Epithelial cell of esophagus (primary cell): ENCODE results near the gene ELOB.

ENCODE experiments used
- DNase-seq: peaks from one replicate; pipeline ENCODE4 v3.0.0; 2010; ENCODE audit warnings: low read depth
- H3K4me3 ChIP-seq: 2 replicates; pipeline ENCODE4 v1.5.1; 2011; ENCODE audit warnings: mild to moderate bottlenecking, low read length, control low read depth
- TF ChIP-seq, protein P1 (sequence below): IDR thresholded peaks from 2 replicates; pipeline ENCODE4 v1.5.1; 2011; ENCODE audit warnings: low read depth, mild to moderate bottlenecking, low read length, control low read depth, inconsistent platforms; ENCODE audit not compliant: insufficient read depth; ENCODE audit errors: missing control alignments

ELOB gene

DNA sequence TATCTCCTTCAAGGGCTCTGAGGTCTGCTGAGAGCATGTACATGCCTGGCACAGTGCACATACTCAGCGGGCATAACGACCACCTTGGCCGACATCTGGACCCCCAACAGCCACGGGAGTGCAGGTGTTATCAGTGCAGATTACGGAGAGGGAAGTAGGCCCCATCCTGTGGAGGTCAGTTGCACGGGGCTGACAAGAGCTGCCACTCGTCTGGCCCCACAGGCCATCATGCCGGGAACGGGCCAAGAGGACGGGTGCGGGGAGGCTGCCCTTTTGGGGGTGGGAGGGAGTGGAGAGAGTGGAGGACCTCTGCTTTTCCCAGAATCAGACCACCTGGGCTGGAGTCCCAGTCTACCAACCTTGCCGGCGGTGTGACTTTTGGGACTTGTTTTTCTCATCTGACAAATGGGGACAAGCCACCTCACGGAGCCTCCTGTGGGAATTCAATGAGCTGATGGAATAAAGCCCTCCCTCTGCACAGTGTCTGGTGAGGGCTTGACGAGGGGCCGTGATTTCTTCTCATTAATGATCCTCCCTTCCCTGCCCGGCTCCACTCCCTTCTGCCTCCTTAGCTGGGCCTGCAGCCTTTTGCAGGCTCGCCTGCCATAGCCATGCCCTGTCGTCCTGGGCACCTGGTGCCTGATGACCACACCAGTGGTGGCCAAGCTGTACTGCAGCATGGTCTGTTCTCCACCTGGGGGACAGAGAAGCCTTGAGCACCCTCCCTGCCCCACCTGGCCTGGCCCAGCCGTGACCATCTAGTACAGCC, 5.7 kb upstream of the ELOB start:
- no peak for DNase-seq
- H3K4me3 ChIP-seq = no peak overlapping the region
- TF ChIP-seq, protein P1, sequence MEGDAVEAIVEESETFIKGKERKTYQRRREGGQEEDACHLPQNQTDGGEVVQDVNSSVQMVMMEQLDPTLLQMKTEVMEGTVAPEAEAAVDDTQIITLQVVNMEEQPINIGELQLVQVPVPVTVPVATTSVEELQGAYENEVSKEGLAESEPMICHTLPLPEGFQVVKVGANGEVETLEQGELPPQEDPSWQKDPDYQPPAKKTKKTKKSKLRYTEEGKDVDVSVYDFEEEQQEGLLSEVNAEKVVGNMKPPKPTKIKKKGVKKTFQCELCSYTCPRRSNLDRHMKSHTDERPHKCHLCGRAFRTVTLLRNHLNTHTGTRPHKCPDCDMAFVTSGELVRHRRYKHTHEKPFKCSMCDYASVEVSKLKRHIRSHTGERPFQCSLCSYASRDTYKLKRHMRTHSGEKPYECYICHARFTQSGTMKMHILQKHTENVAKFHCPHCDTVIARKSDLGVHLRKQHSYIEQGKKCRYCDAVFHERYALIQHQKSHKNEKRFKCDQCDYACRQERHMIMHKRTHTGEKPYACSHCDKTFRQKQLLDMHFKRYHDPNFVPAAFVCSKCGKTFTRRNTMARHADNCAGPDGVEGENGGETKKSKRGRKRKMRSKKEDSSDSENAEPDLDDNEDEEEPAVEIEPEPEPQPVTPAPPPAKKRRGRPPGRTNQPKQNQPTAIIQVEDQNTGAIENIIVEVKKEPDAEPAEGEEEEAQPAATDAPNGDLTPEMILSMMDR = no peak

GRCh38 chr16:2779978-2780898, 3.2 kb upstream of the ELOB start:
- H3K4me3 ChIP-seq = no peak overlapping the region
- no peak for DNase-seq
- TF ChIP-seq, protein P1 = no peak

- TF ChIP-seq, protein P1 = no peak
- DNase-seq = no peak
- no peak overlapping the region for H3K4me3 ChIP-seq
Measured at GRCh38 chr16:2779151-2779920, 2.3 kb upstream of the ELOB start.

GRCh38 chr16:2778630-2778958, 1.5 kb upstream of the ELOB start:
- no peak for DNase-seq
- H3K4me3 ChIP-seq = peak overlapping the region; percentile 94
- TF ChIP-seq, protein P1 = no peak

GRCh38 chr16:2777903-2778629, 986 bp upstream of the ELOB start:
- TF ChIP-seq, protein P1 = no peak
- peak overlapping the region; percentile 94 for H3K4me3 ChIP-seq
- peak; percentile 63 for DNase-seq

DNA sequence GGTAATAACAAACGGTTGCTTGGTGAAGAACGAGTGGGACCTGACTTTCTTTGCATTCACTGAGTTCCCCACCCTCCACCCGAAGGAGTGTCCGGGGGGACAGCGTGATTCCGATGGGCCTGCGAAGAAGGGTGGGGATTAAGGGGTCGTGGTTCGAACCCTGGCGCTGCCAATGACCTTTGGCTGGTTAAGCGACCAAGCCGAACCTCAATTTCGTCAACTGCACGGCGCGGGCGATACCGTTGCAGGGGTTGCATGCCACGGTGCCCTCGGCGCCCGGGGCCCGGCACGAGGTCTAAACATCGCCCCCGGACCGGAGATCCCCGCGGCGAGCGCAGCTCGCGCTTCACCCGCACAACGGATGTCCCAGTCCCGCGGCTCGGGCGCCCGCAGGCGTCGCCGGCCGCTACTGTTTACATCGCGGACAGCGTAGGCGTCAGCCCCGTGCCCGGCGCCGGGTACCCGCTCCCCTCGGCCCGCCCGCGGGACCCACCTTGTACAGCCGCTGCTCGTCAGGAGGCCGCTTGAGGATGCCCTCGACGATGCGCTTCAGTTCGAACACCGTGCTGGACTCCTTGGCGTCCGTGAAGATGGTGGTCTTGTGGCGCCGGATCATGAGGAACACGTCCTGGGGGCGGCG, 460 bp downstream of the ELOB start:
- peak overlapping the region; percentile 92 for H3K4me3 ChIP-seq
- DNase-seq = no peak
- TF ChIP-seq, protein P1 = no peak
